Esophagus muscularis mucosa (tissue), 4 donors: Measurements from ENCODE around the gene OFD1. TPM values are rescaled to one million over a fixed set of nuclear protein-coding genes. Genes with fewer than 3 reads are reported as not detected.
A peak's percentile ranks its signal among the peaks of the same experiment; 100 is the strongest.

Source experiments
- DNase-seq: peaks from one replicate; pipeline ENCODE4 v3.0.0-alpha.2; 2017; ENCODE audit errors: extremely low spot score
- H3K27ac ChIP-seq, 4 donors: fragments of 200-600 bp; sonication (generic); replicated peaks in 1 of 4; 1 replicate in 3 of 4; 2 replicates in 1 of 4; pipeline ENCODE4 v1.5.1; 2016 to 2019; ENCODE audit warnings: mild to moderate bottlenecking in 1 of 4
- H3K27me3 ChIP-seq, 4 donors: fragments of 200-600 bp; sonication (generic); one replicate each; pipeline versions ENCODE4 v1.5.1 to v1.6.0; 2016 to 2019
- H3K36me3 ChIP-seq, 4 donors: fragments of 200-600 bp; sonication (generic); one replicate each; pipeline ENCODE4 v1.5.1; 2016 to 2019
- H3K4me1 ChIP-seq, 4 donors: fragments of 200-600 bp; sonication (generic); one replicate each; pipeline ENCODE4 v1.5.1; 2016 to 2019
- H3K4me3 ChIP-seq, 4 donors: fragments of 200-600 bp; sonication (generic); 1 replicate in 2 of 4; 2 replicates in 2 of 4; pipeline ENCODE4 v1.5.1; 2016 to 2019; ENCODE audit warnings: mild to moderate bottlenecking in 4 of 4, moderate library complexity in 1 of 4
- H3K9me3 ChIP-seq, 4 donors: fragments of 200-600 bp; sonication (generic); 1 replicate in 3 of 4; 2 replicates in 1 of 4; pipeline ENCODE4 v1.5.1; 2016 to 2019
- EP300 ChIP-seq: sonication (generic); formaldehyde crosslinking; IDR thresholded peaks from one replicate; pipeline ENCODE4 v1.6.1; 2017; ENCODE audit warnings: antibody characterized with exemption
- POLR2A ChIP-seq: fragments of 450-650 bp; IDR thresholded peaks from one replicate; pipeline ENCODE4 v1.6.1; 2017; ENCODE audit warnings: antibody characterized with exemption, moderate library complexity, mild to moderate bottlenecking, low read depth
- POLR2AphosphoS5 ChIP-seq, 2 donors: sonication (generic); formaldehyde crosslinking; IDR thresholded peaks; one replicate each; pipeline ENCODE4 v1.6.1; 2017; ENCODE audit warnings: antibody characterized with exemption in 2 of 2
- WGBS: methylation state at CpG from one replicate; pipeline ENCODE4 v1.1.5; 2018; 5-methylcytosine and 5-hydroxymethylcytosine counted together
- intact Hi-C: fragments of 100-400 bp; cut with DNase I; formaldehyde crosslinking; loops from one replicate; pipeline ENCODE4 v1.15.1; 2023
- total RNA-seq, 4 donors: library from RNA; depleted of rRNA; stranded (reverse); fragments of >200 nt; gene quantifications; one replicate each; pipeline versions ENCODE4 v1.1.0 to v1.2.1, GENCODE V29; 2016
- TF ChIP-seq, protein P1 (sequence below), 3 experiments: fragments of 200-600 bp in 2 of 3; fragments of 450-650 bp in 1 of 3; sonication (generic) in 2 of 3; IDR thresholded peaks; one replicate each; pipeline ENCODE4 v1.5.1; 2017 to 2019; ENCODE audit warnings: antibody characterized with exemption in 3 of 3, mild to moderate bottlenecking in 2 of 3, moderate library complexity in 1 of 3

The OFD1 gene
- total RNA-seq, 4 donors from 2014 or later, result 12.6 to 17.2 (median 14.8) TPM

DNA sequence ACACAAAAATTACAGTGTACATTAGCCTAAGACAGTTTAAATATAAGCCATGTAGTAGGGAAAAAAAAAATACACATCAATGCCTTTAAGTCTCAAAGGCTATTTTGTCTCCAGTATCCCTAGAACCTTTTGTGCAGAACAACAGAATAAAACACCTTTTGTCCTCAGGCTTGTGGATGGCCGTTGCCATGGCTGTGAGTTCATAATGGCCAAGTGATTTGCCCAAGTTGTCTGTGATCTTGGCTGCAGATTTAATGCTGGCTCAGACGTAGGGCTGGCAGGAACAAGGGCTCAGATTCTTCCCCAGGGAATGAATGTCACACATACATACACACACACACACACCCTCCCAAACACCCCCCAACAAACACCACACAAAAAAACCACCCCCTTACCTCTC is 57.0 kb downstream of the OFD1 start:
- Histone ChIP-seq H3K36me3 (no peaks in the 10 kb centered on the region), H3K4me1 (peaks cover 0 to 29% (median 19%) of the 10 kb centered on the region in 4 donors), H3K4me3 (no peak overlapping the region), H3K27ac (peak overlapping the region; percentile 69 to 81 (median 76)), H3K9me3 (no peaks in the 10 kb centered on the region), H3K27me3 (peaks cover 0 to 1% (median 0%) of the 10 kb centered on the region in 4 donors)
- WGBS, result 27% methylated on average over 2 of the region's 2 CpGs
- intact Hi-C loops, result no loop called here
- DNase-seq, result no peak
- TF ChIP-seq POLR2A (no peak), POLR2AphosphoS5 (IDR thresholded peaks at IDR 0.05) (peak; percentile 16 to 57), EP300 (no peak)
- TF ChIP-seq, protein P1, sequence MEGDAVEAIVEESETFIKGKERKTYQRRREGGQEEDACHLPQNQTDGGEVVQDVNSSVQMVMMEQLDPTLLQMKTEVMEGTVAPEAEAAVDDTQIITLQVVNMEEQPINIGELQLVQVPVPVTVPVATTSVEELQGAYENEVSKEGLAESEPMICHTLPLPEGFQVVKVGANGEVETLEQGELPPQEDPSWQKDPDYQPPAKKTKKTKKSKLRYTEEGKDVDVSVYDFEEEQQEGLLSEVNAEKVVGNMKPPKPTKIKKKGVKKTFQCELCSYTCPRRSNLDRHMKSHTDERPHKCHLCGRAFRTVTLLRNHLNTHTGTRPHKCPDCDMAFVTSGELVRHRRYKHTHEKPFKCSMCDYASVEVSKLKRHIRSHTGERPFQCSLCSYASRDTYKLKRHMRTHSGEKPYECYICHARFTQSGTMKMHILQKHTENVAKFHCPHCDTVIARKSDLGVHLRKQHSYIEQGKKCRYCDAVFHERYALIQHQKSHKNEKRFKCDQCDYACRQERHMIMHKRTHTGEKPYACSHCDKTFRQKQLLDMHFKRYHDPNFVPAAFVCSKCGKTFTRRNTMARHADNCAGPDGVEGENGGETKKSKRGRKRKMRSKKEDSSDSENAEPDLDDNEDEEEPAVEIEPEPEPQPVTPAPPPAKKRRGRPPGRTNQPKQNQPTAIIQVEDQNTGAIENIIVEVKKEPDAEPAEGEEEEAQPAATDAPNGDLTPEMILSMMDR (IDR thresholded peaks at IDR 0.05), result no peak

DNA sequence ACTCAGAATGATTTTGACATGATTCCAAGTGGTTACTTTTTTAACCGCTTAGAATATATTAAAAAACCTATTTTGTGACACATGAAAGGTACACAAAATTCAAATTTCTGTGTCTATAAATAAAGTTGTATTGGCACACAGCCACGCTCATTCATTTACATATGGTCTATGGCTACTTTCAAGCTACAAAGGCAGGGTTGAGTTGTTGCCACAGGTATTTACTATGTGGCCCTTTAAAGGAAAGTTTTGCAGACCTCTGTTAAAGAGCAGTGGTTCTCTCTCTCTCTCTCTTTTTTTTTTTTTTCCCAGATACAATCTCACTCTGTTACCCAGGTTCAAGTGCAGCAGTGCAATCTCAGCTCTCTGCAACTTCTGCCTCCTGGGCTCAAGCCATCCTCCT is 59.3 kb downstream of the OFD1 start:
- no peak for TF ChIP-seq POLR2A
- TF ChIP-seq POLR2AphosphoS5 (IDR thresholded peaks at IDR 0.05), result no peak
- TF ChIP-seq, protein P1 (IDR thresholded peaks at IDR 0.05), result no peak
- no peak for TF ChIP-seq EP300
- intact Hi-C loops, result no loop called here
- H3K36me3 ChIP-seq, result no peaks in the 10 kb centered on the region
- no peak overlapping the region for H3K4me3 ChIP-seq
- no peaks in the 10 kb centered on the region for H3K9me3 ChIP-seq
- no peak overlapping the region for H3K27ac ChIP-seq
- H3K4me1 ChIP-seq, result peaks cover 0 to 29% (median 19%) of the 10 kb centered on the region in 4 donors
- DNase-seq, result no peak
- WGBS, result 73% methylated on average over 2 of the region's 2 CpGs
- H3K27me3 ChIP-seq, result no peaks in the 10 kb centered on the region

DNA sequence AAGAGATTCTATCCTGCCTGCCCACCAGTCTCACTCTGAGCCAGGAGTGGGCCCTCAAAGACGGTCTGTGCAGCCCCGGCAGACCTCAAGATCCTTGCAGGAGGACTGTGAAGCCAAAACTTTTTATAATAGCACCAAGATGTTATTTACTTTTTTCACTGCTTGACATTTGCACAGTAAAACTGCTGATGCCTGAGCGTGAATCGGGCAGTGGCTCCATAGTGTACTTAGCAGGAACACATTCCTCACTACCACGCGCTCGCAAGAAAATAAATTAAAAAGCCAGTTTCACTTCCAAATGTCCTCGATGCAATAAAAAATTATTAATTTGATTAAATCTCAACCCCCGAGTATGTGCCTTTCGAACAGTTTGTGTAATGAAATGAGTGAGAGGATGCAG is 59.9 kb downstream of the OFD1 start:
- H3K9me3 ChIP-seq, result no peaks in the 10 kb centered on the region
- peaks cover 0 to 29% (median 19%) of the 10 kb centered on the region in 4 donors for H3K4me1 ChIP-seq
- no peak overlapping the region for H3K4me3 ChIP-seq
- WGBS, result 80% methylated on average over 10 of the region's 10 CpGs
- H3K36me3 ChIP-seq, result no peaks in the 10 kb centered on the region
- H3K27me3 ChIP-seq, result no peaks in the 10 kb centered on the region
- TF ChIP-seq EP300 (no peak), POLR2AphosphoS5 (IDR thresholded peaks at IDR 0.05) (no peak), POLR2A (no peak)
- TF ChIP-seq, protein P1 (IDR thresholded peaks at IDR 0.05), result no peak
- intact Hi-C loops, result no loop called here
- DNase-seq, result no peak
- no peak overlapping the region for H3K27ac ChIP-seq

DNA sequence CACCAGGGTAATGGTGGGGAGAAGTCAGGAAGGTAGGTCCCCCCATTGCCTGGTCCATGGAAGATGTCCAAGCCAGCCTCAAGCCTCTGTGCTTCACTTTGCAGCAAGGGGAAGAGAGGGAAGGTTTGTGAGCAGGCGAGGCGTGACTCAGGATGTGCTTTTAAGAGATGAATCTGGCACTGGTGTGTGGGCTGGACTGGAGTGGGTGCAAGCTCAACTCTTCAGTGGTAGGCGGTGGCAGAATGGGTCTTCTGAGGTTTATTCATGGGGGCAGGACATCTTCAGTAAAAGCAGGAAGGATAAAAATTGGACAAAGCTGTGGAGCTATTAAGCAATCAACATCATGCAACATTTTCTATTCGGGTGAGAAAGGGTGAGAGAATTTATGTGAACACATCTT is 63.0 kb downstream of the OFD1 start:
- no peak for DNase-seq
- 98% methylated on average over 4 of the region's 4 CpGs for WGBS
- no peak overlapping the region for H3K27ac ChIP-seq
- H3K36me3 ChIP-seq, result no peaks in the 10 kb centered on the region
- H3K4me3 ChIP-seq, result no peak overlapping the region
- H3K9me3 ChIP-seq, result no peaks in the 10 kb centered on the region
- H3K4me1 ChIP-seq, result peaks cover 0 to 5% (median under 1%) of the 10 kb centered on the region in 4 donors
- no peaks in the 10 kb centered on the region for H3K27me3 ChIP-seq
- intact Hi-C loops, result no loop called here
- TF ChIP-seq EP300, result no peak
- TF ChIP-seq POLR2A, result no peak
- TF ChIP-seq, protein P1 (IDR thresholded peaks at IDR 0.05), result no peak
- TF ChIP-seq POLR2AphosphoS5 (IDR thresholded peaks at IDR 0.05), result no peak

DNA sequence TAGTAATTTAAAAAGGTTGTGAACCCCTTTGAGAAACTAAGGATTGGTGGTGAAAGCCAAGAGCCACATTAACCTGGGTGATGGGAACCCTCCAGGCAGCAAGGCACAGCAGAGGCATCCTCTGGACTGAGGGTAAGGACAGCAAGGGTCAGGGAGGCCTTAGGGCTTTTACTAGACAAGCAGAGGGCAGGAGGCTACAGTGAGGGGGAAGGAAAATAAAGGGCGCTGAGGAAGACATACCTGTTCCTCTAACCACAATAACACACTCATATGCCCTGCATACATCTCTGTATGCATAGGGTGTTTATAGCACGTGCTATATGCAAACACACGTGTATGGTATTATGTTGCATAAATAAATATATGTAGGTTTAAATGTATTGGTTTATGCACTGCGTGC is 63.6 kb downstream of the OFD1 start:
- H3K9me3 ChIP-seq, result no peaks in the 10 kb centered on the region
- intact Hi-C loops, result no loop called here
- H3K27ac ChIP-seq, result no peak overlapping the region
- TF ChIP-seq POLR2A, result no peak
- TF ChIP-seq, protein P1 (IDR thresholded peaks at IDR 0.05), result no peak
- TF ChIP-seq POLR2AphosphoS5 (IDR thresholded peaks at IDR 0.05), result no peak
- no peaks in the 10 kb centered on the region for H3K36me3 ChIP-seq
- H3K27me3 ChIP-seq, result no peaks in the 10 kb centered on the region
- WGBS, result 91% methylated on average over 4 of the region's 4 CpGs
- H3K4me1 ChIP-seq, result peaks cover 0 to 5% (median 0%) of the 10 kb centered on the region in 4 donors
- DNase-seq, result no peak
- H3K4me3 ChIP-seq, result no peak overlapping the region
